H1 (cell line): ENCODE data around the gene USP49. TPM values are rescaled to one million over a fixed set of nuclear protein-coding genes. Genes with fewer than 3 reads are reported as not detected.

Source experiments
- KDM4A ChIP-seq: IDR thresholded peaks from one replicate; pipeline ENCODE4 v1.7.1; 2012; ENCODE audit warnings: low read depth, mild to moderate bottlenecking, moderate library complexity, low read length, inconsistent platforms; ENCODE audit not compliant: severe bottlenecking
- SUZ12 ChIP-seq: fragments of 200-600 bp; sonication (generic); IDR thresholded peaks from 2 replicates; pipeline ENCODE4 v1.6.1; 2012; ENCODE audit warnings: mild to moderate bottlenecking, inconsistent platforms, low read length, moderate library complexity, mixed read lengths
- polyA plus RNA-seq, 7 experiments: library from polyadenylated mRNA; depleted of rRNA in 3 of 7; stranded (reverse) in 5 of 7; unstranded in 2 of 7; fragments of >200 nt in 5 of 7; fragments of 200-250 nt in 2 of 7; gene quantifications; 1 replicate in 5 of 7; 2 replicates in 1 of 7; 4 replicates in 1 of 7; pipeline versions ENCODE4 v1.2.1 to v1.2.3, GENCODE V29; 2011 to 2013; ENCODE audit warnings: missing spikeins in 2 of 7, mixed read lengths in 2 of 7
- total RNA-seq: library from RNA; stranded (reverse); fragmentation: NEBNext Ultra II Directional; extraction: Animal tissue kit (Norgen Biotek cat#: 25700); gene quantifications from 2 replicates; pipeline ENCODE4 v1.2.1, GENCODE V29; 2021

Gene USP49
- total and polyA plus RNA-seq, 2 of the 8 experiments (the other 6 are each of a cell fraction or from before 2014, with no cell fraction given): 6.9 to 24.4 TPM

GRCh38 chr6:41822021-41822420, 73.2 kb downstream of the USP49 start (continued):
- TF ChIP-seq SUZ12: no peak
- TF ChIP-seq KDM4A: no peak
